ENCODE results near the gene OR4K5.
"Not testable (repeated sequence)": the region's sequence is repeated elsewhere in the genome, so short reads cannot be mapped to it uniquely, and the experiment has no call there.

The OR4K5 gene

GRCh38 chr14:19930617-19931016, 10.2 kb downstream of the OR4K5 start, which contains the start of gene OR4K1:
Gene OR4K1, plus strand, starts transcription at chr14:19930917. Its CDS starts 4,750 bp downstream, at chr14:19935667.
- DNase-seq (ENCODE audit: low spot score): no peak
- in situ Hi-C loops (cut with MboI; ENCODE audit: low sequenced_read_pairs, unreplicated experiment): no loop called here
- no peak for TF ChIP-seq CTCF (IDR thresholded peaks at IDR 0.05; ENCODE audit: borderline replicate concordance, control extremely low read depth, extremely low read depth, insufficient read depth, missing control alignments)

GRCh38 chr14:19941668-19942067, 21.3 kb downstream of the OR4K5 start:
- in situ Hi-C loops (cut with MboI; ENCODE audit: low sequenced_read_pairs, unreplicated experiment): no loop called here
- TF ChIP-seq CTCF (IDR thresholded peaks at IDR 0.05; ENCODE audit: borderline replicate concordance, control extremely low read depth, extremely low read depth, insufficient read depth, missing control alignments): no peak
- DNase-seq (ENCODE audit: low spot score): no peak

GRCh38 chr14:19947413-19948090, 27.1 kb downstream of the OR4K5 start:
- DNase-seq (ENCODE audit: low spot score): no peak
- no peak for TF ChIP-seq CTCF (IDR thresholded peaks at IDR 0.05; ENCODE audit: borderline replicate concordance, control extremely low read depth, extremely low read depth, insufficient read depth, missing control alignments)
- in situ Hi-C loops (cut with MboI; ENCODE audit: low sequenced_read_pairs, unreplicated experiment): no loop called here

- DNase-seq (ENCODE audit: low spot score): no peak
- in situ Hi-C loops (cut with MboI; ENCODE audit: low sequenced_read_pairs, unreplicated experiment): no loop called here
- TF ChIP-seq CTCF (IDR thresholded peaks at IDR 0.05; ENCODE audit: borderline replicate concordance, control extremely low read depth, extremely low read depth, insufficient read depth, missing control alignments): no peak
These were observed 28.8 kb downstream of the OR4K5 start for GRCh38 chr14:19949218-19949617.

- in situ Hi-C loops (cut with MboI; ENCODE audit: low sequenced_read_pairs, unreplicated experiment); DNase-seq (ENCODE audit: low spot score): not testable (repeated sequence)
These were observed 49.3 kb downstream of the OR4K5 start for GRCh38 chr14:19969735-19970134.

Data from GM13976 (cell line).